Mucosa of descending colon (tissue), 3 donors: Measurements from ENCODE around the gene DGKD. TPM values are rescaled to one million over a fixed set of nuclear protein-coding genes. Genes with fewer than 3 reads are reported as not detected.

Source experiments
- ATAC-seq: fragments of 200-7000 bp; cut with Tn5 transposase; one replicate; pipeline ENCODE4 v1.9.1; 2020; ENCODE audit warnings: mild to moderate bottlenecking, moderate library complexity
- DNase-seq, 3 donors: peaks; one replicate each; pipeline ENCODE4 v3.0.0-alpha.2; 2020
- H3K36me3 ChIP-seq: fragments of 200-600 bp; one replicate; pipeline ENCODE4 v1.8.0; 2021; ENCODE audit warnings: low read depth, mild to moderate bottlenecking
- H3K4me1 ChIP-seq: fragments of 200-600 bp; one replicate; pipeline ENCODE4 v1.8.0; 2021; ENCODE audit warnings: low read depth, mild to moderate bottlenecking
- H3K4me3 ChIP-seq: fragments of 200-600 bp; one replicate; pipeline ENCODE4 v1.8.0; 2021; ENCODE audit warnings: mild to moderate bottlenecking
- H3K9me3 ChIP-seq: fragments of 200-600 bp; one replicate; pipeline ENCODE4 v1.8.0; 2021; ENCODE audit warnings: mild to moderate bottlenecking
- CTCF ChIP-seq: fragments of 200-600 bp; IDR thresholded peaks from one replicate; pipeline ENCODE4 v1.8.0; 2022; ENCODE audit warnings: antibody characterized with exemption, mild to moderate bottlenecking
- intact Hi-C, 2 donors: fragments of 100-400 bp; cut with DNase I in 1 of 2; cut with micrococcal nuclease in 1 of 2; formaldehyde crosslinking; loops; one replicate each; pipeline versions ENCODE4 v1.11.0 to v1.11.1; 2022; cut with DNase I, micrococcal nuclease
- total RNA-seq, 3 donors: library from RNA; stranded (reverse); fragmentation: NEBNext Ultra II Directional in 2 of 3; extraction: Animal tissue kit (Norgen Biotek cat#: 25700) in 2 of 3; gene quantifications; one replicate each; pipeline versions ENCODE4 v1.2.1 to v1.2.4, GENCODE V29; 2021 to 2023
- donor health status: DM: no; HTN: no; CAD: no; lungs with moderate emphysema.
- donor health status: DM: no; HTN: no; CAD: no.
- donor health status: DM: no; HTN: yes; CAD: no.

Gene DGKD
- total RNA-seq, 3 donors from 2014 or later, result 81.8 to 159 (median 102) TPM

GRCh38 chr2:233363744-233364235 is 9.5 kb downstream of the DGKD start:
- DNase-seq (no peak), ATAC-seq (peak; percentile 16)
- no peaks in the 10 kb centered on the region for H3K36me3 ChIP-seq
- intact Hi-C loops, result no loop called here
- no peaks in the 10 kb centered on the region for H3K4me1 ChIP-seq
- no peak for TF ChIP-seq CTCF
- H3K9me3 ChIP-seq, result no peaks in the 10 kb centered on the region
- no peak overlapping the region for H3K4me3 ChIP-seq

- Histone ChIP-seq H3K9me3 (no peaks in the 10 kb centered on the region), H3K4me3 (no peak overlapping the region), H3K4me1 (no peaks in the 10 kb centered on the region), H3K36me3 (no peaks in the 10 kb centered on the region)
- intact Hi-C loops, result no loop called here
- ATAC-seq (no peak), DNase-seq (no peak)
- no peak for TF ChIP-seq CTCF
These were observed 11.7 kb downstream of the DGKD start for GRCh38 chr2:233365861-233366520.

- DNase-seq (no peak), ATAC-seq (no peak)
- TF ChIP-seq CTCF, result no peak
- Histone ChIP-seq H3K9me3 (no peaks in the 10 kb centered on the region), H3K4me1 (no peaks in the 10 kb centered on the region), H3K4me3 (no peak overlapping the region), H3K36me3 (no peaks in the 10 kb centered on the region)
- intact Hi-C loops, result no loop called here
These were observed 13.3 kb downstream of the DGKD start for GRCh38 chr2:233367586-233367985.

GRCh38 chr2:233368756-233369155 is 14.5 kb downstream of the DGKD start:
- TF ChIP-seq CTCF, result no peak

GRCh38 chr2:233369462-233369861 is 15.2 kb downstream of the DGKD start:
- Histone ChIP-seq H3K36me3 (no peaks in the 10 kb centered on the region), H3K9me3 (no peaks in the 10 kb centered on the region), H3K4me1 (peaks cover under 1% of the 10 kb centered on the region), H3K4me3 (no peak overlapping the region)
- DNase-seq (no peak), ATAC-seq (no peak)
- no peak for TF ChIP-seq CTCF
- intact Hi-C loops, result no loop called here

More at GRCh38 chr2:233368756-233369155, 14.5 kb downstream of the DGKD start:
- Histone ChIP-seq H3K36me3 (no peaks in the 10 kb centered on the region), H3K4me1 (no peaks in the 10 kb centered on the region), H3K4me3 (no peak overlapping the region), H3K9me3 (no peaks in the 10 kb centered on the region)
- intact Hi-C loops, result no loop called here
- ATAC-seq (no peak), DNase-seq (no peak)
